Neuron (in vitro differentiated cells): Measurements from ENCODE around the gene S100A8.

Experiments
- H2AFZ ChIP-seq: one replicate; pipeline ENCODE4 v1.6.1; 2013; ENCODE audit warnings: low read depth, mild to moderate bottlenecking, inconsistent platforms, low read length, moderate library complexity
- H3K27me3 ChIP-seq: one replicate; pipeline ENCODE4 v1.6.1; 2013; ENCODE audit warnings: low read length; ENCODE audit not compliant: insufficient read depth
- H3K36me3 ChIP-seq: one replicate; pipeline ENCODE4 v1.6.1; 2013; ENCODE audit warnings: low read length; ENCODE audit not compliant: insufficient read depth
- H3K4me1 ChIP-seq: one replicate; pipeline ENCODE4 v1.6.1; 2013; ENCODE audit warnings: low read length; ENCODE audit not compliant: insufficient read depth
- H3K4me3 ChIP-seq: 2 replicates; pipeline ENCODE4 v1.5.1; 2013; ENCODE audit warnings: mild to moderate bottlenecking, low read length, moderate library complexity
- H3K9me3 ChIP-seq: one replicate; pipeline ENCODE4 v1.6.1; 2013; ENCODE audit warnings: low read length

Gene S100A8

DNA sequence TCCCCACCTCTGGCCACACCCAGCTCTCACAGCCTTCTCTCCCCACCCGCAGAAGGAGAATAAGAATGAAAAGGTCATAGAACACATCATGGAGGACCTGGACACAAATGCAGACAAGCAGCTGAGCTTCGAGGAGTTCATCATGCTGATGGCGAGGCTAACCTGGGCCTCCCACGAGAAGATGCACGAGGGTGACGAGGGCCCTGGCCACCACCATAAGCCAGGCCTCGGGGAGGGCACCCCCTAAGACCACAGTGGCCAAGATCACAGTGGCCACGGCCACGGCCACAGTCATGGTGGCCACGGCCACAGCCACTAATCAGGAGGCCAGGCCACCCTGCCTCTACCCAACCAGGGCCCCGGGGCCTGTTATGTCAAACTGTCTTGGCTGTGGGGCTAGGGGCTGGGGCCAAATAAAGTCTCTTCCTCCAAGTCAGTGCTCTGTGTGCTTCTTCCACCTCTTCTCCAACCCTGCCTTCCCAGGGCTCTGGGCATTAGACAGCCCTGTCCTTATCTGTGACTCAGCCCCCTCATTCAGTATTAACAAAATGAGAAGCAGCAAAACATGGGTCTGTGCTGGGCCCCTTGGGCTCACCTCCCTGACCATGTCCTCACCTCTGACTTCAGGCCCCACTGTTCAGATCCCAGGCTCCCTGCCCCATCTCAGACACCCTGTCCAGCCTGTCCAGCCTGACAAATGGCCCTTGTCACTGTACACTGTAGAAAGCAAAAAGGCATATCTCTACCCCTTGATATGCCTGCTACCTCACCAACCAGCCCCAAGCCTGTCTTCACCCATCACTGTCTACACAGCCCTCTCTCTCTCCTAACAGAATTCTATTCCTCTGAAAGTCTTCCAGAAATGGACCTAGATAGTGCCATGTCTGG, 30.0 kb downstream of the S100A8 start:
- H2AFZ ChIP-seq: no peak overlapping the region
- H3K9me3 ChIP-seq: no peaks in the 10 kb centered on the region
- H3K4me1 ChIP-seq: no peaks in the 10 kb centered on the region
- no peaks in the 10 kb centered on the region for H3K36me3 ChIP-seq
- H3K4me3 ChIP-seq: no peak overlapping the region
- H3K27me3 ChIP-seq: peaks cover 17% of the 10 kb centered on the region

DNA sequence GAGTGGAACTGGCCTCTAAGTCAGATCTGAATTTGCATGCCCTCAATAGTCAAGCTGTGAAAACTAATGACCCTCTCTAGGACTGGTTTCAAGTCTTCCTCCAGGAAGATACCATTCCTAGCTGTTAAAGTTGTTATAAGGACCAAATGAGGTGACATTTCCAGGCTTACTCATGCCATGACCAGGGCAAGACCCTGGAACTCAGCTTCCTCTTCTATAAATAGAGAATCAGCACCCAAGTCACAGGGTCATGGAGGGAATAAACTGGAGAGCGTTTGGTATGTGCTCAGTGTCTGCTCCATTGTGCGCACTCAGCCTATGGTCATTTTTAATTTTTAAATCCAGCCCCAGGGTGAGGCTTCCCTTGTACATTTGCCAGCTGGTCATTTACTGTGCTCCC, 30.7 kb downstream of the S100A8 start:
- Histone ChIP-seq H3K4me1 (no peaks in the 10 kb centered on the region), H3K9me3 (no peaks in the 10 kb centered on the region), H3K36me3 (no peaks in the 10 kb centered on the region), H2AFZ (no peak overlapping the region), H3K27me3 (peaks cover 13% of the 10 kb centered on the region), H3K4me3 (no peak overlapping the region)

DNA sequence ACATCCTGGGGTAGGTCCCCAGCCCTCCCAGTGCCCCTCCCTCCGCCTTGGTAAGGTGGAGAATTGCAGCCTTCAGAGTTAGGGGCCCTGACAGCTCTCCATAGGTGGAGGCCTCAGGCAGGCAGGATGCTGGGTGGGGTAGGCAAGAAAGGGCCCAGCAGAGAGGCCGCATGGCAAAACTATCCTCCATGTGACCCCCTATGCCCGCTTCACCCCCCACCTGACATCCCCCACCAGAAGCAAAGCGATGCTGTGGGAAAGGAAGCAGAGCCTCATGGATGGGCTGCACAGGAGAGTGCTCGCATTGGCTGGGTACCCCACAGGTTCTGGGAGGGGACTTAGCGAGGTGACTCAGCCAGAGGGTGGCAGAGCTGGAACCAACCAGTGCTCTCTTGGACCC, 31.6 kb downstream of the S100A8 start:
- no peak overlapping the region for H2AFZ ChIP-seq
- H3K4me3 ChIP-seq: no peak overlapping the region
- H3K4me1 ChIP-seq: no peaks in the 10 kb centered on the region
- peaks cover 13% of the 10 kb centered on the region for H3K27me3 ChIP-seq
- no peaks in the 10 kb centered on the region for H3K9me3 ChIP-seq
- no peaks in the 10 kb centered on the region for H3K36me3 ChIP-seq

- Histone ChIP-seq H3K4me3 (no peak overlapping the region), H3K9me3 (no peaks in the 10 kb centered on the region), H2AFZ (no peak overlapping the region), H3K36me3 (no peaks in the 10 kb centered on the region), H3K4me1 (no peaks in the 10 kb centered on the region), H3K27me3 (peaks cover 12% of the 10 kb centered on the region)
Observed at GRCh38 chr1:153358691-153358975, 32.2 kb downstream of the S100A8 start.

GRCh38 chr1:153357853-153358690, 32.8 kb downstream of the S100A8 start, which contains the start of gene S100A9:
TSS of gene S100A9 (plus strand) at chr1:153357854. CDS start at chr1:153358284, 430 bp downstream.
- Histone ChIP-seq H3K36me3 (no peaks in the 10 kb centered on the region), H2AFZ (no peak within 1 kb of the TSS), H3K4me3 (no peak within 1 kb of the TSS), H3K4me1 (no peaks in the 10 kb centered on the region), H3K27me3 (peaks cover 10% of the 10 kb centered on the region), H3K9me3 (no peaks in the 10 kb centered on the region)

DNA sequence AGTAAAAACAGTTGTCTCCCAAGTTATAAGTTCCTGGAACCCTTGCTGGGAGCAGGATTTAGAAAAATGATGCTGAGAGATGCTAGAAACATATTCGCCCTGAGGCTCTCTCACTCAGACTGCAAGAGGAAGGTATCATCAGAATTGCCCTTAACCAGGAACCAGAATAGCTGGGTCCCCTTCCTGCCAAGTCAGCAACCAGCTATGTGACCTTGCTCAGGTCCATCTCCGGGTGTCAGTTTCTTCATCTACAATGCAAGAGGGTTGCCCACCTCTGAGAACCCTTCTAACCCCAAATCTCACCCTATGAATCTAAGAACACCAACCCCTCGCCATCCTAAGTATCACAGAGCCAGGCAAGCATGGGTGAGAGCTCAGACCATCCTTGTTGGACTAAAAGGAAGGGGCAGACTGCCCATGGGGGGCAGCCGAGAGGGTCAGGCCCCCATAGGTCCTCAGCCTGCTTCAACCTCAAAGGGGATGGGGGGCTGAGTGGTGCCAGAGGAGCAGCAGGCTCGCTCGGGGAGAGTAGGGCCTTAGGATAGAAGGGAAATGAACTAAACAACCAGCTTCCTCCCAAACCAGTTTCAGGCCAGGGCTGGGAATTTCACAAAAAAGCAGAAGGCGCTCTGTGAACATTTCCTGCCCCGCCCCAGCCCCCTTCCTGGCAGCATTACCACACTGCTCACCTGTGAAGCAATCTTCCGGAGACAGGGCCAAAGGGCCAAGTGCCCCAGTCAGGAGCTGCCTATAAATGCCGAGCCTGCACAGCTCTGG, 33.6 kb downstream of the S100A8 start:
- H3K36me3 ChIP-seq: no peaks in the 10 kb centered on the region
- H3K9me3 ChIP-seq: no peaks in the 10 kb centered on the region
- H3K27me3 ChIP-seq: peaks cover 8% of the 10 kb centered on the region
- H3K4me1 ChIP-seq: no peaks in the 10 kb centered on the region
- H2AFZ ChIP-seq: no peak overlapping the region
- no peak overlapping the region for H3K4me3 ChIP-seq

- Histone ChIP-seq H2AFZ (no peak overlapping the region), H3K4me1 (no peaks in the 10 kb centered on the region), H3K4me3 (no peak overlapping the region), H3K27me3 (peaks cover 8% of the 10 kb centered on the region), H3K36me3 (no peaks in the 10 kb centered on the region), H3K9me3 (no peaks in the 10 kb centered on the region)
Observed at GRCh38 chr1:153356392-153357075, 34.3 kb downstream of the S100A8 start.

- H3K36me3 ChIP-seq: no peaks in the 10 kb centered on the region
- no peak overlapping the region for H2AFZ ChIP-seq
- no peaks in the 10 kb centered on the region for H3K9me3 ChIP-seq
- H3K4me3 ChIP-seq: no peak overlapping the region
- no peaks in the 10 kb centered on the region for H3K4me1 ChIP-seq
- H3K27me3 ChIP-seq: peaks cover 8% of the 10 kb centered on the region
Observed at GRCh38 chr1:153355445-153356071, 35.3 kb downstream of the S100A8 start.

DNA sequence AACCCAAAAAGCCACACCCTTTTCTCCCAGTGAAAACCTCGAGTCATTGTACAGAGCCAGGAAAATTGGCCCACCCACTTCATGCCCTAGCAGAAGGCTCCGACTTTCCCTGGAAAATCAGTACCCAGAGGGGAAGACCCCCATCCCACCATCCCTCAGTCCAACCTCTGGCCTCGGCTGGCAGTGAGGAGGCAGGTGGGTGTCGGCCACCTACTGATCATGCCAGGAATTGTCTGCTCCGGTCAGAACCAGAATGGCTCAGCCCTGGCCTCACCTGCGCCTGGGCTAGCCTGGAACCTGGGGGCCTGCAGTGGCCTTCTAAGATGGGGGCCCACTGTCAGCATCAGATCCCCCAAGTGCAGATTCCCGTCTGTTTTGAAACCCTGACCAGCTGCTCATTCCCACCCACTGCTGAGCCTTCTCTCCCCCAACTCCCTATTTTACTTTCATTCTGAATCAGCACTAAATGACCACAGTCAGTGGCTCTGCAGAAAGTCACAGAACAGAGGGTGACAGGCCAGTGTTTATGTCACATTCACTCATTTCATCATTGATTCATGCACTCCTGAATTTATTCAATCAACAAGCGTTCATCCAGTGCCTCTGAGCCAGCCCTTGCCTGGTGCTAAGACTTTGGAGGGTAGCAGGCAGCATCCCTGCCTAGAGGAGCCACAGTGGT, 36.2 kb downstream of the S100A8 start:
- H3K9me3 ChIP-seq: no peaks in the 10 kb centered on the region
- H3K36me3 ChIP-seq: no peaks in the 10 kb centered on the region
- H2AFZ ChIP-seq: no peak overlapping the region
- H3K27me3 ChIP-seq: peaks cover 8% of the 10 kb centered on the region
- H3K4me3 ChIP-seq: no peak overlapping the region
- H3K4me1 ChIP-seq: no peaks in the 10 kb centered on the region

GRCh38 chr1:153353226-153353947, 37.5 kb downstream of the S100A8 start:
- Histone ChIP-seq H3K4me1 (no peaks in the 10 kb centered on the region), H3K4me3 (no peak overlapping the region), H2AFZ (no peak overlapping the region), H3K27me3 (peaks cover 10% of the 10 kb centered on the region), H3K36me3 (no peaks in the 10 kb centered on the region), H3K9me3 (no peaks in the 10 kb centered on the region)

GRCh38 chr1:153352523-153352922, 38.4 kb downstream of the S100A8 start:
- Histone ChIP-seq H3K4me3 (no peak overlapping the region), H3K27me3 (peaks cover 7% of the 10 kb centered on the region), H2AFZ (no peak overlapping the region)

More at GRCh38 chr1:153352523-153352922, 38.4 kb downstream of the S100A8 start:
- no peaks in the 10 kb centered on the region for H3K36me3 ChIP-seq
- no peaks in the 10 kb centered on the region for H3K4me1 ChIP-seq
- no peaks in the 10 kb centered on the region for H3K9me3 ChIP-seq
